ENCODE measurements around the gene ALG11.

GRCh38 chr13:52067237-52067636 is 55.0 kb downstream of the ALG11 start:
- no peak for TF ChIP-seq POLR2A (IDR thresholded peaks at IDR 0.05)
- TF ChIP-seq, protein P1, sequence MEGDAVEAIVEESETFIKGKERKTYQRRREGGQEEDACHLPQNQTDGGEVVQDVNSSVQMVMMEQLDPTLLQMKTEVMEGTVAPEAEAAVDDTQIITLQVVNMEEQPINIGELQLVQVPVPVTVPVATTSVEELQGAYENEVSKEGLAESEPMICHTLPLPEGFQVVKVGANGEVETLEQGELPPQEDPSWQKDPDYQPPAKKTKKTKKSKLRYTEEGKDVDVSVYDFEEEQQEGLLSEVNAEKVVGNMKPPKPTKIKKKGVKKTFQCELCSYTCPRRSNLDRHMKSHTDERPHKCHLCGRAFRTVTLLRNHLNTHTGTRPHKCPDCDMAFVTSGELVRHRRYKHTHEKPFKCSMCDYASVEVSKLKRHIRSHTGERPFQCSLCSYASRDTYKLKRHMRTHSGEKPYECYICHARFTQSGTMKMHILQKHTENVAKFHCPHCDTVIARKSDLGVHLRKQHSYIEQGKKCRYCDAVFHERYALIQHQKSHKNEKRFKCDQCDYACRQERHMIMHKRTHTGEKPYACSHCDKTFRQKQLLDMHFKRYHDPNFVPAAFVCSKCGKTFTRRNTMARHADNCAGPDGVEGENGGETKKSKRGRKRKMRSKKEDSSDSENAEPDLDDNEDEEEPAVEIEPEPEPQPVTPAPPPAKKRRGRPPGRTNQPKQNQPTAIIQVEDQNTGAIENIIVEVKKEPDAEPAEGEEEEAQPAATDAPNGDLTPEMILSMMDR (IDR thresholded peaks at IDR 0.05) = no peak

All from breast epithelium (tissue), 3 donors.